ENCODE measurements around the gene ABHD18.

ABHD18 gene

GRCh38 chr4:128025319-128025718 is 60.1 kb downstream of the ABHD18 start:
- Histone ChIP-seq H3F3A (ENCODE audit: insufficient read depth) (no peaks in the 10 kb centered on the region), H3K27ac (ENCODE audit: low read depth, low read length) (no peak overlapping the region), H3K9ac (ENCODE audit: low read length) (no peak overlapping the region), H3K9me2 (replicated peaks; ENCODE audit: insufficient read depth, low read length) (no peaks in the 10 kb centered on the region), H3K79me2 (ENCODE audit: insufficient read depth, low read length) (no peaks in the 10 kb centered on the region), H3K4me2 (ENCODE audit: low read depth, low read length, poor library complexity, severe bottlenecking) (no peak overlapping the region), H2AFZ (ENCODE audit: low read depth, low read length, severe bottlenecking) (no peak overlapping the region), H4K20me1 (ENCODE audit: low read depth, low read length) (no peaks in the 10 kb centered on the region), H3K9me3 (ENCODE audit: insufficient read depth, low read length) (no peaks in the 10 kb centered on the region), H3K27me3 (ENCODE audit: low read length) (no peaks in the 10 kb centered on the region), H3K4me3 (ENCODE audit: insufficient read depth, low read length, poor library complexity, severe bottlenecking) (no peak overlapping the region), H3K36me3 (ENCODE audit: low read length) (no peaks in the 10 kb centered on the region)
- no peak for TF ChIP-seq CTCF (IDR thresholded peaks at IDR 0.05; ENCODE audit: insufficient read depth, low read length, poor library complexity, severe bottlenecking)
- TF ChIP-seq EZH2phosphoT487 (conservative IDR thresholded peaks at IDR 0.05; ENCODE audit: low read length) = no peak

- Histone ChIP-seq H3K27ac (ENCODE audit: low read depth, low read length) (no peak overlapping the region), H3K9me3 (ENCODE audit: insufficient read depth, low read length) (no peaks in the 10 kb centered on the region), H3K79me2 (ENCODE audit: insufficient read depth, low read length) (no peaks in the 10 kb centered on the region), H3K4me2 (ENCODE audit: low read depth, low read length, poor library complexity, severe bottlenecking) (no peak overlapping the region), H3K36me3 (ENCODE audit: low read length) (no peaks in the 10 kb centered on the region), H4K20me1 (ENCODE audit: low read depth, low read length) (no peaks in the 10 kb centered on the region), H3K9me2 (replicated peaks; ENCODE audit: insufficient read depth, low read length) (no peaks in the 10 kb centered on the region), H3K9ac (ENCODE audit: low read length) (no peak overlapping the region), H3K27me3 (ENCODE audit: low read length) (no peaks in the 10 kb centered on the region), H2AFZ (ENCODE audit: low read depth, low read length, severe bottlenecking) (no peak overlapping the region), H3F3A (ENCODE audit: insufficient read depth) (no peaks in the 10 kb centered on the region), H3K4me3 (ENCODE audit: insufficient read depth, low read length, poor library complexity, severe bottlenecking) (no peak overlapping the region)
- TF ChIP-seq EZH2phosphoT487 (conservative IDR thresholded peaks at IDR 0.05; ENCODE audit: low read length) = no peak
- no peak for TF ChIP-seq CTCF (IDR thresholded peaks at IDR 0.05; ENCODE audit: insufficient read depth, low read length, poor library complexity, severe bottlenecking)
These were observed 64.7 kb downstream of the ABHD18 start for GRCh38 chr4:128029907-128030306.

- Histone ChIP-seq H3K27ac (ENCODE audit: low read depth, low read length) (no peak overlapping the region), H4K20me1 (ENCODE audit: low read depth, low read length) (no peaks in the 10 kb centered on the region), H3K27me3 (ENCODE audit: low read length) (no peaks in the 10 kb centered on the region), H2AFZ (ENCODE audit: low read depth, low read length, severe bottlenecking) (no peak overlapping the region), H3K4me2 (ENCODE audit: low read depth, low read length, poor library complexity, severe bottlenecking) (no peak overlapping the region), H3K9me2 (replicated peaks; ENCODE audit: insufficient read depth, low read length) (no peaks in the 10 kb centered on the region), H3K9ac (ENCODE audit: low read length) (no peak overlapping the region), H3F3A (ENCODE audit: insufficient read depth) (no peaks in the 10 kb centered on the region), H3K79me2 (ENCODE audit: insufficient read depth, low read length) (no peaks in the 10 kb centered on the region), H3K4me3 (ENCODE audit: insufficient read depth, low read length, poor library complexity, severe bottlenecking) (no peak overlapping the region), H3K36me3 (ENCODE audit: low read length) (no peaks in the 10 kb centered on the region), H3K9me3 (ENCODE audit: insufficient read depth, low read length) (no peaks in the 10 kb centered on the region)
- TF ChIP-seq CTCF (IDR thresholded peaks at IDR 0.05; ENCODE audit: insufficient read depth, low read length, poor library complexity, severe bottlenecking) = no peak
- TF ChIP-seq EZH2phosphoT487 (conservative IDR thresholded peaks at IDR 0.05; ENCODE audit: low read length) = no peak
These were observed 66.7 kb downstream of the ABHD18 start for GRCh38 chr4:128031756-128032384.

All from SU-DHL-6 (cell line).